Mesendoderm (in vitro differentiated cells): ENCODE results near the gene COL12A1.

Experiments used
- DNase-seq: peaks from one replicate; pipeline ENCODE4 v3.0.0; 2013
- H2AK5ac ChIP-seq: 2 replicates; pipeline ENCODE4 v1.6.1; 2013; ENCODE audit warnings: low read length, inconsistent platforms
- H2BK120ac ChIP-seq: 2 replicates; pipeline ENCODE4 v1.6.1; 2013; ENCODE audit warnings: low read depth, mild to moderate bottlenecking, low read length, moderate library complexity, mixed read lengths
- H2BK15ac ChIP-seq: replicated peaks from 2 replicates; pipeline ENCODE4 v1.6.1; 2013; ENCODE audit warnings: low read depth, mild to moderate bottlenecking, moderate library complexity
- H2BK5ac ChIP-seq: 2 replicates; pipeline ENCODE4 v1.6.1; 2013; ENCODE audit warnings: low read length, inconsistent platforms
- H3K18ac ChIP-seq: 2 replicates; pipeline ENCODE4 v1.6.1; 2013; ENCODE audit warnings: mild to moderate bottlenecking, low read length, mixed read lengths
- H3K23ac ChIP-seq: one replicate; pipeline ENCODE4 v1.6.1; 2013; ENCODE audit warnings: low read length
- H3K27ac ChIP-seq: 2 replicates; pipeline ENCODE4 v1.5.1; 2013; ENCODE audit warnings: low read depth, mild to moderate bottlenecking, inconsistent platforms, low read length, moderate library complexity
- H3K27me3 ChIP-seq: 2 replicates; pipeline ENCODE4 v1.6.1; 2013; ENCODE audit warnings: low read length, control low read depth, mild to moderate bottlenecking, inconsistent platforms; ENCODE audit not compliant: insufficient read depth, poor library complexity
- H3K36me3 ChIP-seq: 2 replicates; pipeline ENCODE4 v1.6.1; 2013; ENCODE audit warnings: low read length, inconsistent platforms; ENCODE audit not compliant: control insufficient read depth, insufficient read depth
- H3K4ac ChIP-seq: one replicate; pipeline ENCODE4 v1.6.1; 2013; ENCODE audit warnings: low read depth, mild to moderate bottlenecking, low read length, moderate library complexity
- H3K4me1 ChIP-seq: 2 replicates; pipeline ENCODE4 v1.6.1; 2013; ENCODE audit warnings: low read depth, low read length, inconsistent platforms; ENCODE audit not compliant: control insufficient read depth
- H3K4me2 ChIP-seq: 2 replicates; pipeline ENCODE4 v1.6.1; 2013; ENCODE audit warnings: low read length
- H3K4me3 ChIP-seq: 2 replicates; pipeline ENCODE4 v1.5.1; 2013; ENCODE audit warnings: mild to moderate bottlenecking, low read length
- H3K56ac ChIP-seq: one replicate; pipeline ENCODE4 v1.6.1; 2013; ENCODE audit warnings: low read length
- H3K79me1 ChIP-seq: 2 replicates; pipeline ENCODE4 v1.6.1; 2013; ENCODE audit warnings: low read length, inconsistent platforms
- H3K79me2 ChIP-seq: 2 replicates; pipeline ENCODE4 v1.6.1; 2013; ENCODE audit warnings: mild to moderate bottlenecking, low read length; ENCODE audit not compliant: control insufficient read depth, insufficient read depth
- H3K9ac ChIP-seq: 2 replicates; pipeline ENCODE4 v1.6.1; 2013; ENCODE audit warnings: low read length, inconsistent platforms
- H4K5ac ChIP-seq: one replicate; pipeline ENCODE4 v1.6.1; 2013; ENCODE audit warnings: low read length
- H4K8ac ChIP-seq: one replicate; pipeline ENCODE4 v1.6.1; 2013; ENCODE audit warnings: low read depth, mild to moderate bottlenecking, control low read depth, low read length, moderate library complexity
- WGBS: extraction: QIAGEN DNeasy Blood & Tissue Kit; methylation state at CpG from one replicate; pipeline ENCODE4 v1.1.7; 2013; ENCODE audit warnings: low lambda C conversion rate, missing lambda C conversion rate; ENCODE audit not compliant: insufficient coverage; ENCODE audit errors: extremely low coverage; 5-methylcytosine and 5-hydroxymethylcytosine counted together

Gene COL12A1

GRCh38 chr6:75101896-75102295 is 104.0 kb downstream of the COL12A1 start:
- Histone ChIP-seq H2BK15ac (no peak overlapping the region), H3K79me1 (no peaks in the 10 kb centered on the region), H4K5ac (no peak overlapping the region), H2BK5ac (no peak overlapping the region), H3K4me3 (no peak overlapping the region), H3K4me2 (no peak overlapping the region), H2AK5ac (no peak overlapping the region), H2BK120ac (no peak overlapping the region), H3K27me3 (no peaks in the 10 kb centered on the region), H3K4ac (no peak overlapping the region), H3K4me1 (no peaks in the 10 kb centered on the region), H3K9ac (no peak overlapping the region), H3K27ac (no peak overlapping the region), H3K36me3 (no peaks in the 10 kb centered on the region), H3K79me2 (no peaks in the 10 kb centered on the region), H3K18ac (no peak overlapping the region), H4K8ac (no peak overlapping the region), H3K56ac (no peak overlapping the region), H3K23ac (no peak overlapping the region)
- no CpG with 5 or more reads among the region's 4 CpGs for WGBS
- no peak for DNase-seq

- no CpG with 5 or more reads among the region's 5 CpGs for WGBS
- H3K4me3 ChIP-seq = no peak overlapping the region
- H3K4ac ChIP-seq = no peak overlapping the region
- no peak overlapping the region for H2BK5ac ChIP-seq
- no peaks in the 10 kb centered on the region for H3K79me2 ChIP-seq
- no peaks in the 10 kb centered on the region for H3K27me3 ChIP-seq
- no peak overlapping the region for H2AK5ac ChIP-seq
- no peaks in the 10 kb centered on the region for H3K4me1 ChIP-seq
- H4K8ac ChIP-seq = no peak overlapping the region
- no peaks in the 10 kb centered on the region for H3K36me3 ChIP-seq
- H3K4me2 ChIP-seq = no peak overlapping the region
- peak; percentile 8 for DNase-seq
- H3K27ac ChIP-seq = no peak overlapping the region
- no peak overlapping the region for H3K9ac ChIP-seq
- no peak overlapping the region for H3K18ac ChIP-seq
- H3K79me1 ChIP-seq = no peaks in the 10 kb centered on the region
- no peak overlapping the region for H3K56ac ChIP-seq
- H2BK120ac ChIP-seq = no peak overlapping the region
- no peak overlapping the region for H3K23ac ChIP-seq
- H2BK15ac ChIP-seq = no peak overlapping the region
- H4K5ac ChIP-seq = no peak overlapping the region
Measured at GRCh38 chr6:75098709-75099108, 107.1 kb downstream of the COL12A1 start.

GRCh38 chr6:75096966-75097365 is 108.9 kb downstream of the COL12A1 start:
- H3K27me3 ChIP-seq = no peaks in the 10 kb centered on the region
- no CpG with 5 or more reads among the region's 4 CpGs for WGBS
- no peaks in the 10 kb centered on the region for H3K4me1 ChIP-seq
- H2BK5ac ChIP-seq = no peak overlapping the region
- no peak overlapping the region for H3K4me3 ChIP-seq
- no peak for DNase-seq
- no peak overlapping the region for H2BK120ac ChIP-seq
- H2AK5ac ChIP-seq = no peak overlapping the region
- H3K23ac ChIP-seq = no peak overlapping the region
- no peaks in the 10 kb centered on the region for H3K79me1 ChIP-seq
- no peak overlapping the region for H3K9ac ChIP-seq
- H3K36me3 ChIP-seq = no peaks in the 10 kb centered on the region
- H3K27ac ChIP-seq = no peak overlapping the region
- no peak overlapping the region for H2BK15ac ChIP-seq
- no peaks in the 10 kb centered on the region for H3K79me2 ChIP-seq
- no peak overlapping the region for H4K8ac ChIP-seq
- H3K18ac ChIP-seq = no peak overlapping the region
- no peak overlapping the region for H3K4ac ChIP-seq
- H3K4me2 ChIP-seq = no peak overlapping the region
- H4K5ac ChIP-seq = no peak overlapping the region
- H3K56ac ChIP-seq = no peak overlapping the region

- Histone ChIP-seq H4K8ac (no peak overlapping the region), H3K18ac (no peak overlapping the region), H3K23ac (no peak overlapping the region), H3K27ac (no peak overlapping the region), H4K5ac (no peak overlapping the region), H2AK5ac (no peak overlapping the region), H2BK120ac (no peak overlapping the region), H2BK15ac (no peak overlapping the region), H3K4ac (no peak overlapping the region), H3K56ac (no peak overlapping the region), H3K9ac (no peak overlapping the region), H3K79me2 (no peaks in the 10 kb centered on the region), H3K4me3 (no peak overlapping the region), H3K79me1 (no peaks in the 10 kb centered on the region), H3K4me2 (no peak overlapping the region), H3K36me3 (no peaks in the 10 kb centered on the region), H3K4me1 (no peaks in the 10 kb centered on the region), H3K27me3 (no peaks in the 10 kb centered on the region), H2BK5ac (no peak overlapping the region)
- WGBS = no CpG with 5 or more reads among the region's 5 CpGs
- no peak for DNase-seq
Measured at GRCh38 chr6:75094614-75095200, 111.1 kb downstream of the COL12A1 start.

- Histone ChIP-seq H3K18ac (no peak overlapping the region), H3K4ac (no peak overlapping the region), H4K5ac (no peak overlapping the region), H2BK5ac (no peak overlapping the region), H3K36me3 (no peaks in the 10 kb centered on the region), H2BK15ac (no peak overlapping the region), H3K27ac (no peak overlapping the region), H3K4me3 (no peak overlapping the region), H3K4me2 (no peak overlapping the region), H3K27me3 (no peaks in the 10 kb centered on the region), H3K79me2 (no peaks in the 10 kb centered on the region), H3K4me1 (no peaks in the 10 kb centered on the region), H3K9ac (no peak overlapping the region), H3K23ac (no peak overlapping the region), H2BK120ac (no peak overlapping the region), H2AK5ac (no peak overlapping the region), H4K8ac (no peak overlapping the region), H3K56ac (no peak overlapping the region), H3K79me1 (no peaks in the 10 kb centered on the region)
- WGBS = no CpG with 5 or more reads among the region's 4 CpGs
- no peak for DNase-seq
Measured at GRCh38 chr6:75091467-75092190, 114.2 kb downstream of the COL12A1 start.

- no peaks in the 10 kb centered on the region for H3K36me3 ChIP-seq
Measured at GRCh38 chr6:75090576-75090975, 115.3 kb downstream of the COL12A1 start.

More at GRCh38 chr6:75090576-75090975, 115.3 kb downstream of the COL12A1 start:
- Histone ChIP-seq H4K8ac (no peak overlapping the region), H3K4me2 (no peak overlapping the region), H3K79me2 (no peaks in the 10 kb centered on the region), H3K79me1 (no peaks in the 10 kb centered on the region), H3K4me3 (no peak overlapping the region), H3K23ac (no peak overlapping the region), H3K9ac (no peak overlapping the region), H2BK15ac (no peak overlapping the region), H2AK5ac (no peak overlapping the region), H2BK5ac (no peak overlapping the region), H3K4me1 (no peaks in the 10 kb centered on the region), H4K5ac (no peak overlapping the region), H3K4ac (no peak overlapping the region), H3K18ac (no peak overlapping the region), H2BK120ac (no peak overlapping the region), H3K27me3 (no peaks in the 10 kb centered on the region), H3K27ac (no peak overlapping the region), H3K56ac (no peak overlapping the region)
- DNase-seq = no peak
- no CpG with 5 or more reads among the region's 1 CpG for WGBS
